GM23338 (cell line): ENCODE data around the gene OR2A2.

Experiments
- CREB1 ChIP-seq: fragments of 250-450 bp; sonication (Bioruptor Pico); IDR thresholded peaks from 2 replicates; pipeline ENCODE4 v1.5.0; 2020; ENCODE audit warnings: low read depth, mild to moderate bottlenecking, moderate library complexity
- ETS1 ChIP-seq: IDR thresholded peaks from 2 replicates; pipeline ENCODE4 v1.6.1; 2016; ENCODE audit warnings: antibody characterized with exemption
- EZH2 ChIP-seq: fragments of 200-600 bp; sonication (generic); IDR thresholded peaks from one replicate; pipeline ENCODE4 v1.8.0; 2017; ENCODE audit warnings: antibody characterized with exemption, mild to moderate bottlenecking, low read depth; ENCODE audit not compliant: unreplicated experiment
- EZH2phosphoT487 ChIP-seq: fragments of 200-600 bp; sonication (generic); IDR thresholded peaks from one replicate; pipeline ENCODE4 v1.8.1; 2018; ENCODE audit warnings: antibody characterized with exemption; ENCODE audit not compliant: unreplicated experiment
- JUNB ChIP-seq: IDR thresholded peaks from one replicate; pipeline ENCODE4 v1.6.1; 2016; ENCODE audit warnings: antibody characterized with exemption; ENCODE audit not compliant: unreplicated experiment
- POLR2AphosphoS5 ChIP-seq: IDR thresholded peaks from 2 replicates; pipeline ENCODE4 v1.6.1; 2016; ENCODE audit warnings: antibody characterized with exemption, low read depth
- REST ChIP-seq: IDR thresholded peaks from one replicate; pipeline ENCODE4 v1.6.1; 2018; ENCODE audit warnings: antibody characterized with exemption; ENCODE audit not compliant: unreplicated experiment
- STAT1 ChIP-seq: IDR thresholded peaks from one replicate; pipeline ENCODE4 v1.6.1; 2016; ENCODE audit warnings: antibody characterized with exemption; ENCODE audit not compliant: unreplicated experiment
- ZNF331 ChIP-seq: fragments of 250-450 bp; sonication (Bioruptor Pico); IDR thresholded peaks from 2 replicates; pipeline ENCODE4 v1.5.0; 2020; ENCODE audit warnings: low read depth, mild to moderate bottlenecking, moderate library complexity
- ZNF462 ChIP-seq: fragments of 250-450 bp; sonication (Bioruptor Pico); IDR thresholded peaks from 2 replicates; pipeline ENCODE4 v1.5.0; 2020; ENCODE audit warnings: mild to moderate bottlenecking, moderate library complexity
- TF ChIP-seq, protein P1 (sequence below), 2 experiments: fragments of 200-600 bp in 1 of 2; sonication (generic) in 1 of 2; conservative IDR thresholded peaks; 2 replicates each; pipeline versions ENCODE4 v1.5.1 to v1.6.1; 2016 to 2017; ENCODE audit warnings: antibody characterized with exemption in 2 of 2, low read depth in 2 of 2, mild to moderate bottlenecking in 2 of 2, moderate library complexity in 1 of 2

- TF ChIP-seq POLR2AphosphoS5 = no peak
- TF ChIP-seq, protein P1, sequence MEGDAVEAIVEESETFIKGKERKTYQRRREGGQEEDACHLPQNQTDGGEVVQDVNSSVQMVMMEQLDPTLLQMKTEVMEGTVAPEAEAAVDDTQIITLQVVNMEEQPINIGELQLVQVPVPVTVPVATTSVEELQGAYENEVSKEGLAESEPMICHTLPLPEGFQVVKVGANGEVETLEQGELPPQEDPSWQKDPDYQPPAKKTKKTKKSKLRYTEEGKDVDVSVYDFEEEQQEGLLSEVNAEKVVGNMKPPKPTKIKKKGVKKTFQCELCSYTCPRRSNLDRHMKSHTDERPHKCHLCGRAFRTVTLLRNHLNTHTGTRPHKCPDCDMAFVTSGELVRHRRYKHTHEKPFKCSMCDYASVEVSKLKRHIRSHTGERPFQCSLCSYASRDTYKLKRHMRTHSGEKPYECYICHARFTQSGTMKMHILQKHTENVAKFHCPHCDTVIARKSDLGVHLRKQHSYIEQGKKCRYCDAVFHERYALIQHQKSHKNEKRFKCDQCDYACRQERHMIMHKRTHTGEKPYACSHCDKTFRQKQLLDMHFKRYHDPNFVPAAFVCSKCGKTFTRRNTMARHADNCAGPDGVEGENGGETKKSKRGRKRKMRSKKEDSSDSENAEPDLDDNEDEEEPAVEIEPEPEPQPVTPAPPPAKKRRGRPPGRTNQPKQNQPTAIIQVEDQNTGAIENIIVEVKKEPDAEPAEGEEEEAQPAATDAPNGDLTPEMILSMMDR (conservative IDR thresholded peaks at IDR 0.05; ENCODE audit: low read depth in 2 of 2) = no peak
- no peak for TF ChIP-seq EZH2
- TF ChIP-seq EZH2phosphoT487 = no peak
- no peak for TF ChIP-seq REST
- TF ChIP-seq CREB1 = no peak
- no peak for TF ChIP-seq ZNF331 (CRISPR knock-in tag)
- TF ChIP-seq JUNB = no peak
- no peak for TF ChIP-seq STAT1
- no peak for TF ChIP-seq ZNF462
- no peak for TF ChIP-seq ETS1
Measured at GRCh38 chr7:144122876-144123275, 13.5 kb downstream of the OR2A2 start, which contains the start of gene OR2A14.
